Lower leg skin (tissue), 4 donors: Measurements from ENCODE around the gene C5orf63. TPM values are rescaled to one million over a fixed set of nuclear protein-coding genes. Genes with fewer than 3 reads are reported as not detected.
"Not testable (repeated sequence)": the region's sequence is repeated elsewhere in the genome, so short reads cannot be mapped to it uniquely, and the experiment has no call there.

Experiments used
- DNase-seq, 2 donors: peaks; one replicate each; pipeline ENCODE4 v3.0.0-alpha.2; 2019; ENCODE audit warnings: low spot score in 2 of 2
- H3K4me3 ChIP-seq: fragments of 200-600 bp; sonication (generic); 2 replicates; pipeline ENCODE4 v1.5.1; 2017; ENCODE audit warnings: mild to moderate bottlenecking, low read depth; ENCODE audit not compliant: poor library complexity, severe bottlenecking
- POLR2A ChIP-seq, 2 donors: fragments of 450-650 bp; IDR thresholded peaks; one replicate each; pipeline ENCODE4 v1.6.1; 2016 to 2017; ENCODE audit warnings: antibody characterized with exemption in 2 of 2, mild to moderate bottlenecking in 1 of 2, moderate library complexity in 1 of 2
- WGBS, 2 donors: methylation state at CpG; one replicate each; pipeline ENCODE4 v1.1.5; 2018; 5-methylcytosine and 5-hydroxymethylcytosine counted together
- intact Hi-C: fragments of 100-400 bp; cut with DNase I; formaldehyde crosslinking; loops from one replicate; pipeline ENCODE4 v1.15.0; 2023; ENCODE audit warnings: low total_unique reads
- total RNA-seq, 4 donors: library from RNA; depleted of rRNA; stranded (reverse); fragments of >200 nt; gene quantifications; one replicate each; pipeline ENCODE4 v1.1.0, GENCODE V29; 2016
- TF ChIP-seq, protein P1 (sequence below), 3 donors: fragments of 450-650 bp; IDR thresholded peaks; one replicate each; pipeline ENCODE4 v1.5.1; 2016; ENCODE audit warnings: antibody characterized with exemption in 3 of 3, mild to moderate bottlenecking in 3 of 3, moderate library complexity in 2 of 3

The C5orf63 gene
- total RNA-seq, 4 donors from 2014 or later = 0.91 to 3.3 (median 1.7) TPM

DNA sequence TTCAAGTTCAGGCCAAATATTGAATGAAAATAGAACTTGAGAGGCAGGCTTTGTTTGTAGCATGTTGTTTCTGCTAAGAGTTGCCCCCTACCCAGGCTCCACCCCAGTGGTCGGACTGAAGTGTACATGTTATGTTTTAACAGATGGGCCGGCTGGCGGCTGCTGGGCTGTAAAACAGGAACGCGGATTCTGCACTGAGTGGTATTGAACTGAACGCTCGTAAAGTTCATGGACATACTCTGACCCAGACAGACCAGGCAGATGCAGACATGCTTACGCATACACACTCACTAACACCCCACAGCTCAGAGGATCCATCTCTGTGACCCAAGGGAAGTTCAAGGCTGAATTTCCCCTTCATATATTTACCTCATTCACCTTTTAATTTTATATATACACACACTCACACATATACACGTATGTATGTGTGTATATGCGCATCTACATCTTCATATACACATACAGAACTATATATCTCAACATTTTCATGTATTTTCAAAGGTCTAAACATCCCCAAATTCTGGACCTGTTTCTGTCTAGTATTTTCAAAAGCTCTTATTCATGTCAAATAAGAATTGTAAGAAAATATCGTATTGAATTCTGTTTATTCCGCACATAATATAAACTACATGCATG, 44.4 kb downstream of the C5orf63 start:
- no peak for TF ChIP-seq POLR2A (IDR thresholded peaks at IDR 0.05)
- TF ChIP-seq, protein P1, sequence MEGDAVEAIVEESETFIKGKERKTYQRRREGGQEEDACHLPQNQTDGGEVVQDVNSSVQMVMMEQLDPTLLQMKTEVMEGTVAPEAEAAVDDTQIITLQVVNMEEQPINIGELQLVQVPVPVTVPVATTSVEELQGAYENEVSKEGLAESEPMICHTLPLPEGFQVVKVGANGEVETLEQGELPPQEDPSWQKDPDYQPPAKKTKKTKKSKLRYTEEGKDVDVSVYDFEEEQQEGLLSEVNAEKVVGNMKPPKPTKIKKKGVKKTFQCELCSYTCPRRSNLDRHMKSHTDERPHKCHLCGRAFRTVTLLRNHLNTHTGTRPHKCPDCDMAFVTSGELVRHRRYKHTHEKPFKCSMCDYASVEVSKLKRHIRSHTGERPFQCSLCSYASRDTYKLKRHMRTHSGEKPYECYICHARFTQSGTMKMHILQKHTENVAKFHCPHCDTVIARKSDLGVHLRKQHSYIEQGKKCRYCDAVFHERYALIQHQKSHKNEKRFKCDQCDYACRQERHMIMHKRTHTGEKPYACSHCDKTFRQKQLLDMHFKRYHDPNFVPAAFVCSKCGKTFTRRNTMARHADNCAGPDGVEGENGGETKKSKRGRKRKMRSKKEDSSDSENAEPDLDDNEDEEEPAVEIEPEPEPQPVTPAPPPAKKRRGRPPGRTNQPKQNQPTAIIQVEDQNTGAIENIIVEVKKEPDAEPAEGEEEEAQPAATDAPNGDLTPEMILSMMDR (IDR thresholded peaks at IDR 0.05) = no peak
- H3K4me3 ChIP-seq = no peak overlapping the region
- no peak for DNase-seq
- 62 to 65% methylated on average over 12 of the region's 12 CpGs for WGBS, 2 donors
- intact Hi-C loops = no loop called here

DNA sequence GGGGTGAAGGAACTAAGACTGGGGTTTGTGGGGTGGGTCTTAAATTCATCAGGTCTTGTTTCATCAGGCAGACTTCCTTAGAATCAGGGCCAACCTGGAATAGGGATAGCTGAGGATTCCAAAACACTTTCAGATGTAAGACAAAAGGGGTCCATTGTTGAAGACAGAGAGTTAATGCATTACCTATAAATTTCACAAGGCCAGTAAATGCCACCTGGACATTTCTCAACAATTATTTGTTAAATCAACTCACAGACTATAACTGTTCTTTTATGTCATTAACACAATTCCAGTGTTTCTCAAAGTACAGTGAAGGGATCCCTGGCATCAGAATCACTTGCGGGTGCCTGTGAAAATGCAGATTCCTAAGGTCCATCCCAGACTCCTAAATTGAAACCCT, 45.8 kb downstream of the C5orf63 start:
- DNase-seq = no peak
- TF ChIP-seq, protein P1 (IDR thresholded peaks at IDR 0.05) = no peak
- TF ChIP-seq POLR2A (IDR thresholded peaks at IDR 0.05) = no peak
- intact Hi-C loops = no loop called here
- 90 to 93% methylated on average over 1 of the region's 1 CpG for WGBS, 2 donors
- H3K4me3 ChIP-seq = no peak overlapping the region

DNA sequence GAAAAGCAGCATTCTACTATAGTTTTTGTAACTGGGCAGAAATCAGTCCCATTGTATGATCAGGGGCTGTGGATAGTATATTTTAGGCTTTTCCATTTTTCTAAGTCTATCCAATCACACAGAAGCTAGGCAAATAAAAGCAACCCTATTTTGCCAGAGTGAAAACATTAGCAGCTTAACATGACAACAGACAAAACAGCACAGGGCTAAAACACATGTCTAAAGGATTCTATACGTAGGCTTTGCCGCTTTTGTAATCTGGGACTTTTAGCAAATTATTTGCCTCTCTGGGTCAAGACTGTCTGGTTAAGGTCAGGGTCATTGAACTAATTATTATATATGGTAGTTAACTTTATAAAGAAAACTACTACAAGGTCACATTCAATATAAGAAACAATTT, 47.1 kb downstream of the C5orf63 start:
- H3K4me3 ChIP-seq = no peak overlapping the region
- DNase-seq = no peak
- 91 to 97% methylated on average over 2 of the region's 2 CpGs for WGBS, 2 donors
- intact Hi-C loops = no loop called here
- TF ChIP-seq POLR2A (IDR thresholded peaks at IDR 0.05) = no peak
- TF ChIP-seq, protein P1 (IDR thresholded peaks at IDR 0.05) = no peak

DNA sequence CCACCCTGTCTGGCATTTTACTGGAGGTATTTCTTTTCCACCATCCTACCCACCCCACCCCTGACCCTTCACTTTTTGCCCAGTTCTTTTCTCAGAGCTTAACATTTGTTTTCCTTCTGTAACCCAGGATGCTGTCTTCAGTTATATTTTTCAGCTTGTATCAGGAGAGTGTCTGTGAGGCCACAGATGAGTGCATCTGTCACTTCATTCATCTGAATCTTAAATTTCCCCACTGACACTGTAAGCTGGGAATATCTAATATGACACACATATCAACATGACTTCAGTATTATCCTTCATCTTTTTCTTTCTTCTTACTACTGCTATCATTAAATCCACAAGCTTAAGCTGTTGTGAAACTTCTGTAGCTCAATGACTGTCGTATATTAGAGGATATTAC, 47.8 kb downstream of the C5orf63 start:
- 83 to 92% methylated on average over 1 of the region's 1 CpG for WGBS, 2 donors
- DNase-seq = no peak
- H3K4me3 ChIP-seq = no peak overlapping the region
- intact Hi-C loops = no loop called here
- no peak for TF ChIP-seq POLR2A (IDR thresholded peaks at IDR 0.05)
- TF ChIP-seq, protein P1 (IDR thresholded peaks at IDR 0.05) = no peak

DNA sequence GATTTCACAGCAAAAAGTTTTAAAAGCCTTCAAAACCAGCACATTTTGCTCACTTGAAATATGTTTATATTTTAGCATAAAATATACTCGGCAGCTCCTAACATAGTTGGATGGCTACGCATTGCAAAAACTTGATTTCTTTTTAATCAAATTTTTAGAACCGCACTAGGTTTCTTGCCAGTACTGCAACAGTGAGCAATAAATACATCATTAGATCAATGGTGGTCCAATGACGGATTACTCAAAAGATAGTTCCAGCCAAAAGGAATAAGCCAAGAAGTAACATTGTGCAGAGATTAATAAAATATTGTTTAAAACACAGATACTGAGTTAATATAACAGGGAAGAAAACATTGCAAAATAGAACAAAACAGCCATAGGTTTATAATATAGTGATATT, 48.5 kb downstream of the C5orf63 start:
- WGBS, 2 donors = 58 to 70% methylated on average over 4 of the region's 4 CpGs

DNA sequence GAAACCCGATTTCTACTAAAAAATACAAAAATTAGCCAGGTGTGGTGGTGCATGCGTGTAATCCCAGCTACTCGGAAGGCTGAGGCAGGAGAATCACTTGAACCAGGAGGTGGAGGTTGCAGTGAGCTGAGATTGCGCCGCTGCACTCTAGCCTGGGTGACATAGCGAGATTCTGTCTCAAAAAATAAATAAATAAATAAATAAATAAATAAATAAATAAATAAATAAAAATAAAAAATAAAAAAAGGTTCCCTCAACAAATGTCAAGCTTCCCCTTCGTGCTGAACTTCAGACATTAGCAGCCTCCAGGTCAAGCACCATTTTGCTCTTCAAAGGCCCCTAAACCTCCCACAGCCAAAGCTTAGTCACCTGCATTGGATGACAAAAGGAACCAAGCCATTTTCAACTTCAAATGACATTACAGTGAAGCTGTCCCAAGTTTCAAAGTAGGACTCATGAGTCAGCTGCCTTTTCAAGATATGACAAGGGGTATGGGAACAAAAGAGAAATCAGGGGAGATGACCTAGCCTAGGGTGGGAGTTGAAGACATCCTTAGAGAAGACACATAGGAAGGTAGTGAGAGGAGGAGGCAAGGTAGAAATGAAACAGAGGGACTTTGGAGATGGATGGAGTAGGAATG, 49.6 kb downstream of the C5orf63 start:
- H3K4me3 ChIP-seq, intact Hi-C loops, DNase-seq: not testable (repeated sequence)
- WGBS, 2 donors = 96% methylated on average over 7 of the region's 7 CpGs

More for the DNA sequence above, 48.5 kb downstream of the C5orf63 start:
- intact Hi-C loops = no loop called here
- DNase-seq = no peak
- TF ChIP-seq, protein P1 (IDR thresholded peaks at IDR 0.05) = no peak
- TF ChIP-seq POLR2A (IDR thresholded peaks at IDR 0.05) = no peak
- H3K4me3 ChIP-seq = no peak overlapping the region
